Psoas muscle (tissue), 8 donors: Measurements from ENCODE around the gene LOXL1. TPM values are rescaled to one million over a fixed set of nuclear protein-coding genes. Genes with fewer than 3 reads are reported as not detected.

Experiments
- ATAC-seq, 4 donors: fragments of 200-7000 bp; cut with Tn5 transposase; one replicate each; pipeline ENCODE4 v1.9.1; 2020; ENCODE audit warnings: moderate library complexity in 3 of 4, mild to moderate bottlenecking in 2 of 4
- DNase-seq, 2 donors: peaks; one replicate each; pipeline ENCODE4 v3.0.0-alpha.2; 2020
- H3K27ac ChIP-seq: fragments of 200-600 bp; one replicate; pipeline ENCODE4 v1.8.0; 2022
- H3K27me3 ChIP-seq, 3 donors: fragments of 200-600 bp in 1 of 3; one replicate each; pipeline versions ENCODE4 v1.6.1 to v1.8.0; 2013 to 2022; ENCODE audit warnings: low read length in 2 of 3, mild to moderate bottlenecking in 2 of 3, moderate library complexity in 1 of 3; ENCODE audit not compliant: insufficient read depth in 3 of 3
- H3K36me3 ChIP-seq, 2 donors: fragments of 200-600 bp in 1 of 2; one replicate each; pipeline versions ENCODE4 v1.6.1 to v1.8.0; 2013 to 2022; ENCODE audit warnings: low read depth in 1 of 2, mild to moderate bottlenecking in 1 of 2, moderate library complexity in 1 of 2; ENCODE audit not compliant: insufficient read depth in 1 of 2
- H3K4me1 ChIP-seq: fragments of 200-600 bp; one replicate; pipeline ENCODE4 v1.8.0; 2022
- H3K4me3 ChIP-seq: fragments of 200-600 bp; one replicate; pipeline ENCODE4 v1.8.0; 2022; ENCODE audit warnings: mild to moderate bottlenecking
- H3K9me3 ChIP-seq: fragments of 200-600 bp; one replicate; pipeline ENCODE4 v1.8.0; 2022
- CTCF ChIP-seq: fragments of 200-600 bp; IDR thresholded peaks from one replicate; pipeline ENCODE4 v1.8.0; 2022; ENCODE audit warnings: antibody characterized with exemption
- WGBS, 3 donors: extraction: QIAGEN DNeasy Blood & Tissue Kit; methylation state at CpG; one replicate each; pipeline versions ENCODE4 v1.1.6 to v1.1.7; 2013; 5-methylcytosine and 5-hydroxymethylcytosine counted together
- intact Hi-C, 2 donors: fragments of 100-400 bp; cut with DNase I; formaldehyde crosslinking; loops; one replicate each; pipeline versions ENCODE4 v1.11.0 to v1.14.2; 2022
- polyA plus RNA-seq, 3 donors: library from polyadenylated mRNA; stranded (reverse); fragments of 200-250 nt; gene quantifications; one replicate each; pipeline ENCODE4 v1.2.3, GENCODE V29; 2013
- total RNA-seq, 4 donors: library from RNA; stranded (reverse); fragmentation: NEBNext Ultra II Directional in 2 of 4; extraction: Animal tissue kit (Norgen Biotek cat#: 25700) in 2 of 4; gene quantifications; one replicate each; pipeline versions ENCODE4 v1.2.1 to v1.2.4, GENCODE V29; 2021 to 2023
- donor health status: healthy with polysubstance abuse.
- donor health status: DM: no; HTN: no; CAD: no; lungs with moderate emphysema.
- donor health status: Bipolar disorder and iron deficiency.
- donor health status: healthy.
- donor health status: DM: yes; HTN: yes; CAD: no.
- donor health status: DM: no; HTN: no; CAD: no.
- donor health status: DM: no; HTN: no; CAD: no.
- donor health status: DM: yes; HTN: yes; CAD: no.

Gene LOXL1
- total and polyA plus RNA-seq, 7 donors, result 1.6 to 8.7 (median 5.1) TPM

DNA sequence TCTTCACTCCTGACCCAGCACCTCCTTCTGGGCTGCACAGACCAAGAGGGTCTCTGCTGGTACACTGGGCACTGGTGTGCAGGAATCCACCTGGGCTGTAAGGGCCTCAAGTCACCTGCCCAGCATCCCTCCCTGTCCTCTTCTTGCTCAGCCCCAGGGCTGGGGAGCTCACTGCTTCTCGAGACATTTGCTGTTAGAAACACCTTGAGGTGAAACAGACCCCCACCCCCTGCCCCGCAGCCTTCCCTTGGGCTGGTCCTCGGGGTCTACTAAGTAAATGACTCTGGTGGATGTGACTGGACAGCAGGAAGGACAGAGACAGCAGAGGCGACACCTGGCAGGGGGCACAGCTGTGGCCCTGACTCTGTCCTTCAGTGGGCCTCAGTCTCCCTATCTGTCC, 29.1 kb downstream of the LOXL1 start:
- Histone ChIP-seq H3K9me3 (no peaks in the 10 kb centered on the region), H3K36me3 (peaks cover 0 to 4% of the 10 kb centered on the region in 2 donors), H3K27me3 (peaks cover 0 to 6% (median 0%) of the 10 kb centered on the region in 3 donors), H3K4me1 (peaks cover 15% of the 10 kb centered on the region), H3K4me3 (no peak overlapping the region), H3K27ac (no peak overlapping the region)
- DNase-seq (no peak), ATAC-seq (no peak)
- TF ChIP-seq CTCF, result no peak
- intact Hi-C loops, result no loop called here
- WGBS, 3 donors, result 93 to 95% (median 93%) methylated on average over 4 of the region's 4 CpGs

GRCh38 chr15:73955861-73956742, 29.8 kb downstream of the LOXL1 start:
- TF ChIP-seq CTCF, result no peak
- intact Hi-C loops, result no loop called here
- 78 to 88% (median 87%) methylated on average over 11 to 12 of the region's 12 CpGs for WGBS, 3 donors

GRCh38 chr15:73956743-73957135, 30.5 kb downstream of the LOXL1 start:
- peaks cover 0 to 6% (median 0%) of the 10 kb centered on the region in 3 donors for H3K27me3 ChIP-seq
- intact Hi-C loops, result no loop called here
- no peak overlapping the region for H3K4me3 ChIP-seq
- 33 to 50% (median 34%) methylated on average over 9 of the region's 9 CpGs for WGBS, 3 donors
- DNase-seq, result peak in 1 of 2 donors; percentile 60
- H3K27ac ChIP-seq, result no peak overlapping the region
- H3K4me1 ChIP-seq, result peaks cover 4% of the 10 kb centered on the region
- peak; percentile 25 to 57 (median 44) for ATAC-seq
- TF ChIP-seq CTCF, result no peak
- H3K36me3 ChIP-seq, result peaks cover 0 to 4% of the 10 kb centered on the region in 2 donors
- H3K9me3 ChIP-seq, result no peaks in the 10 kb centered on the region

More at GRCh38 chr15:73955861-73956742, 29.8 kb downstream of the LOXL1 start:
- Histone ChIP-seq H3K27me3 (peaks cover 0 to 6% (median 0%) of the 10 kb centered on the region in 3 donors), H3K4me1 (peaks cover 10% of the 10 kb centered on the region), H3K27ac (no peak overlapping the region), H3K9me3 (no peaks in the 10 kb centered on the region), H3K36me3 (peaks cover 0 to 4% of the 10 kb centered on the region in 2 donors), H3K4me3 (no peak overlapping the region)
- DNase-seq (no peak), ATAC-seq (no peak)

- Histone ChIP-seq H3K27ac (no peak overlapping the region), H3K4me3 (no peak overlapping the region), H3K4me1 (no peaks in the 10 kb centered on the region), H3K9me3 (no peaks in the 10 kb centered on the region), H3K36me3 (peaks cover 0 to 2% of the 10 kb centered on the region in 2 donors), H3K27me3 (peaks cover 0 to 6% (median 0%) of the 10 kb centered on the region in 3 donors)
- no peak for ATAC-seq
- no peak for DNase-seq
- intact Hi-C loops, result no loop called here
- no peak for TF ChIP-seq CTCF
- 82 to 86% (median 83%) methylated on average over 8 of the region's 8 CpGs for WGBS, 3 donors
Measured at GRCh38 chr15:73957276-73957675, 31.0 kb downstream of the LOXL1 start.
